Heart left ventricle (tissue), 16 donors: ENCODE data around the gene ICE1. TPM values are rescaled to one million over a fixed set of nuclear protein-coding genes. Genes with fewer than 3 reads are reported as not detected.

ENCODE experiments used
- ATAC-seq, 4 donors: fragments of 200-7000 bp; cut with Tn5 transposase; one replicate each; pipeline ENCODE4 v1.9.1; 2020 to 2022; ENCODE audit warnings: moderate library complexity in 4 of 4, mild to moderate bottlenecking in 3 of 4, moderate number of reproducible peaks in 1 of 4
- DNase-seq, 5 donors: peaks; one replicate each; pipeline ENCODE4 v3.0.0-alpha.2; 2020
- H3K27ac ChIP-seq, 12 donors: fragments of 200-600 bp; sonication (generic) in 4 of 12; one replicate each; pipeline versions ENCODE4 v1.5.0 to v1.8.0; 2016 to 2022; ENCODE audit warnings: mild to moderate bottlenecking in 2 of 12
- H3K27me3 ChIP-seq, 9 donors: fragments of 200-600 bp; sonication (generic) in 2 of 9; one replicate each; pipeline versions ENCODE4 v1.5.1 to v1.8.0; 2016 to 2022; ENCODE audit warnings: mild to moderate bottlenecking in 3 of 9
- H3K36me3 ChIP-seq, 9 donors: fragments of 200-600 bp; sonication (generic) in 2 of 9; one replicate each; pipeline versions ENCODE4 v1.5.0 to v1.8.0; 2018 to 2022; ENCODE audit warnings: mild to moderate bottlenecking in 2 of 9
- H3K4me1 ChIP-seq, 12 donors: fragments of 200-600 bp; sonication (generic) in 4 of 12; one replicate each; pipeline versions ENCODE4 v1.5.0 to v1.8.0; 2016 to 2022; ENCODE audit warnings: mild to moderate bottlenecking in 3 of 12
- H3K4me3 ChIP-seq, 12 donors: fragments of 200-600 bp; sonication (generic) in 4 of 12; one replicate each; pipeline versions ENCODE4 v1.5.0 to v1.8.0; 2017 to 2022; ENCODE audit warnings: mild to moderate bottlenecking in 9 of 12, moderate library complexity in 4 of 12
- H3K9me3 ChIP-seq, 12 donors: fragments of 200-600 bp; sonication (generic) in 4 of 12; one replicate each; pipeline versions ENCODE4 v1.5.0 to v1.8.0; 2016 to 2022; ENCODE audit warnings: mild to moderate bottlenecking in 1 of 12
- CTCF ChIP-seq, 12 donors: fragments of 200-600 bp; sonication (generic) in 4 of 12; IDR thresholded peaks; one replicate each; pipeline versions ENCODE4 v1.5.0 to v1.8.0; 2018 to 2022; ENCODE audit warnings: antibody characterized with exemption in 12 of 12, mild to moderate bottlenecking in 5 of 12
- POLR2A ChIP-seq, 2 donors: fragments of 450-650 bp; IDR thresholded peaks; one replicate each; pipeline ENCODE4 v1.6.1; 2017; ENCODE audit warnings: antibody characterized with exemption in 2 of 2, mild to moderate bottlenecking in 2 of 2, moderate library complexity in 2 of 2
- WGBS, 4 donors: extraction: QIAGEN DNeasy Blood & Tissue Kit in 2 of 4; methylation state at CpG; one replicate each; pipeline versions ENCODE4 v1.1.5 to v1.1.7; 2013 to 2018; 5-methylcytosine and 5-hydroxymethylcytosine counted together
- intact Hi-C, 10 donors: fragments of 100-400 bp; cut with DNase I; formaldehyde crosslinking; loops; one replicate each; pipeline versions ENCODE4 v1.11.1 to v1.14.2; 2022
- polyA plus RNA-seq, 2 donors: library from polyadenylated mRNA; stranded (reverse); fragments of 200-250 nt; gene quantifications; one replicate each; pipeline ENCODE4 v1.2.3, GENCODE V29; 2013
- total RNA-seq, 9 donors: library from RNA; depleted of rRNA in 2 of 9; stranded (reverse); fragments of >200 nt in 2 of 9; fragmentation: NEBNext Ultra II Directional in 3 of 9; extraction: Animal tissue kit (Norgen Biotek cat#: 25700) in 3 of 9; gene quantifications; one replicate each; pipeline versions ENCODE4 v1.1.0 to v1.2.4, GENCODE V29; 2016 to 2023
- donor health status: ischemic (EF 13 %, LVEDD 7.1; RV severe dilation, severe dysfunction).
- donor health status: healthy with polysubstance abuse.
- donor health status: DM: no; HTN: yes; CAD: no.
- donor health status: DM: no; HTN: no; CAD: no.
- donor health status: ischemic (EF 25% LVEDD 6.9; RV normal size, moderate dysfunction).
- donor health status: ischemic (EF 25% LVEDD 5.7; RV mildly dilated, moderate dysfunction).
- donor health status: healthy.
- donor health status: DM: yes; HTN: yes; CAD: no.
- donor health status: ischemic (EF 35%, LVEDD 5.7; RV mildly dilated, moderate dysfunction).
- donor health status: nonischemic (EF 11% LVEDD 7.7; RV severe dilation, severe dysfunction).
- donor health status: DM: yes; HTN: yes; CAD: no.
- donor health status: PGD.
- donor health status: ischemic (EF 29% LVEDD 5.4; RV normal size, mild dysfunction).
- donor health status: nonischemic (EF 23%, LVEDD 6.1; RV moderate dilation, normal function).

Gene ICE1
- total and polyA plus RNA-seq, 11 donors = 4.8 to 21.4 (median 18.7) TPM

GRCh38 chr5:5536871-5537270, 114.4 kb downstream of the ICE1 start:
- Histone ChIP-seq H3K9me3 (no peaks in the 10 kb centered on the region), H3K4me3 (no peak overlapping the region), H3K36me3 (no peaks in the 10 kb centered on the region), H3K27ac (no peak overlapping the region), H3K27me3 (peaks cover 0 to 4% (median 0%) of the 10 kb centered on the region in 9 donors), H3K4me1 (no peaks in the 10 kb centered on the region)
- WGBS, 4 donors = 91 to 94% (median 93%) methylated on average over 4 of the region's 4 CpGs
- intact Hi-C loops = no loop called here
- TF ChIP-seq CTCF (IDR thresholded peaks at IDR 0.05) = no peak
- ATAC-seq = no peak
- DNase-seq = no peak

DNA sequence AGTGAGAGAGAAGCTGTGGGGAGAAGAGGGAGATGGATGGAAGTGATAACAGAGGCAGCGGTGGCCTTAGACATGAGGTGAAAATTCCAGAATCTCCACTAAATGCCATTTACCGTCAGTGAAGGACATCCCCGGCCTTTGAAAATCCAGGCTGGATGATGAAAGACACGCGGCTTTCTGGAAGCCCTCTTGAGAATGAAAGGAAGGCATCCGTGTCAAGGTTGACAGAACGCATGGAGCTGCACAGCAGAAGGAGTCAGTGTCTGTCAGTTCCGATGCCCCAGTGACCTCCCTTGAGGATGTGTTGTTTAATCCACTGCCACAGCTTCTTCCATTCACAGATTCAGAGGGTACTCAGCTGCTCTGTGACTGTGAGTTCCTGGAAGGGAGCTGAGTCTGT, 114.9 kb downstream of the ICE1 start:
- ATAC-seq (no peak), DNase-seq (no peak)
- H3K36me3 ChIP-seq = no peaks in the 10 kb centered on the region
- H3K4me3 ChIP-seq = no peak overlapping the region
- no peaks in the 10 kb centered on the region for H3K9me3 ChIP-seq
- WGBS, 4 donors = 78 to 89% (median 81%) methylated on average over 8 of the region's 8 CpGs
- intact Hi-C loops = no loop called here
- H3K27ac ChIP-seq = no peak overlapping the region
- peaks cover 0 to 4% (median 0%) of the 10 kb centered on the region in 9 donors for H3K27me3 ChIP-seq
- TF ChIP-seq CTCF (IDR thresholded peaks at IDR 0.05) = no peak
- no peaks in the 10 kb centered on the region for H3K4me1 ChIP-seq

DNA sequence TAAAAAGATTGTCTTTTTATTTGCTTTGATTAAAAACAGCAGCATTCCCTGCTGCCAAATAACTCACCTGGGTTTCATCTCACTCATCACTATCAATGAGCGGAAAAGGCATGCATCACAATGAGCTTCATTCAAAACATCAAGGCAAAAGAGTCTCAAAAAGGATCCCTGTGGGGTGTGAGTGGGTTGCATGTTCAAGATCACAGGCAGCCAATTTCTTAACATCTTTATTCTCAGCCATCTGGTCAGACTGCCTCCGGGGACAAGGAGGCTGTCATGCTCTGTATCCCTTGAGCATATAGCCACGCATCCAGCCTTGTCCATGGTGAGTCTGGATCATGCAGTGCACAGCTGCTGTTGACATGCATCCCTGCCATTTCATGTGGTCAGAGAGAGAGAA, 117.1 kb downstream of the ICE1 start:
- intact Hi-C loops = no loop called here
- no peaks in the 10 kb centered on the region for H3K36me3 ChIP-seq
- ATAC-seq (no peak), DNase-seq (no peak)
- no peak overlapping the region for H3K4me3 ChIP-seq
- 51 to 92% (median 60%) methylated on average over 3 of the region's 3 CpGs for WGBS, 4 donors
- no peaks in the 10 kb centered on the region for H3K27me3 ChIP-seq
- no peak overlapping the region for H3K27ac ChIP-seq
- no peak for TF ChIP-seq POLR2A (IDR thresholded peaks at IDR 0.05)
- no peak for TF ChIP-seq CTCF (IDR thresholded peaks at IDR 0.05)
- no peaks in the 10 kb centered on the region for H3K4me1 ChIP-seq
- no peaks in the 10 kb centered on the region for H3K9me3 ChIP-seq
